ENCODE measurements around the gene EBF3.

- TF ChIP-seq CTCF (IDR thresholded peaks at IDR 0.05 in 2 of 3, conservative IDR thresholded peaks at IDR 0.05 in 1 of 3; ENCODE audit: borderline replicate concordance in 1 of 3, insufficient read depth in 1 of 3, low read depth in 2 of 3, low read length in 2 of 3): no peak
- no peak for TF ChIP-seq SIN3A (IDR thresholded peaks at IDR 0.05; ENCODE audit: low read depth)
- no peak for TF ChIP-seq YY1 (IDR thresholded peaks at IDR 0.05; ENCODE audit: extremely low read depth, insufficient replicate concordance, low read depth, low read length)
- TF ChIP-seq EZH2phosphoT487 (IDR thresholded peaks at IDR 0.05; ENCODE audit: borderline replicate concordance): no peak
Observed at GRCh38 chr10:129969184-129969910, 5.3 kb upstream of the EBF3 start.

Data from HCT116 (cell line).